Astrocyte (in vitro differentiated cells and primary cell): ENCODE measurements around the gene EPN2.

ENCODE experiments used
- EZH2 ChIP-seq: IDR thresholded peaks from 2 replicates; pipeline ENCODE4 v1.6.1; 2012; ENCODE audit warnings: mild to moderate bottlenecking, low read length, inconsistent platforms; ENCODE audit not compliant: insufficient read depth
- TF ChIP-seq, protein P1 (sequence below): IDR thresholded peaks from 2 replicates; pipeline ENCODE4 v1.5.1; 2011; ENCODE audit warnings: low read depth, mild to moderate bottlenecking, inconsistent platforms, low read length, moderate library complexity; ENCODE audit not compliant: insufficient read depth

DNA sequence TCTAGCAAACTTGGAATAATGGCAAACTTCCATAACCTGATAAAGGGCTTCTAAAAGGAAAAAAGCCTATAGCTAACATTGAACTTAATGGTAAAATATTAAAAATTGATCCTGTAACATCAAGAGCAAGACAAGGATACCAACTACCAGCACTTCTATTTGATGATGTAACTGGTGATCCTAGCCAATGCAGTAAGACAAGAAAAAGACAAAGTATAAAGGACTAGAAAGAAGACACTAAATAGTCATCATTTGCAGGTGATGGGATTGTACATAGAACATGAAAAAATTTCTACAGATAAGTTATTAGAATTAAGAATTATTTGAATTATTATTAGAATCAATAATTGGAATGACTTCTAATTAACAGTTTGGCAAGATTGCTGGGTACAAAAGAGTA lies 88.4 kb downstream of the EPN2 start:
- TF ChIP-seq, protein P1, sequence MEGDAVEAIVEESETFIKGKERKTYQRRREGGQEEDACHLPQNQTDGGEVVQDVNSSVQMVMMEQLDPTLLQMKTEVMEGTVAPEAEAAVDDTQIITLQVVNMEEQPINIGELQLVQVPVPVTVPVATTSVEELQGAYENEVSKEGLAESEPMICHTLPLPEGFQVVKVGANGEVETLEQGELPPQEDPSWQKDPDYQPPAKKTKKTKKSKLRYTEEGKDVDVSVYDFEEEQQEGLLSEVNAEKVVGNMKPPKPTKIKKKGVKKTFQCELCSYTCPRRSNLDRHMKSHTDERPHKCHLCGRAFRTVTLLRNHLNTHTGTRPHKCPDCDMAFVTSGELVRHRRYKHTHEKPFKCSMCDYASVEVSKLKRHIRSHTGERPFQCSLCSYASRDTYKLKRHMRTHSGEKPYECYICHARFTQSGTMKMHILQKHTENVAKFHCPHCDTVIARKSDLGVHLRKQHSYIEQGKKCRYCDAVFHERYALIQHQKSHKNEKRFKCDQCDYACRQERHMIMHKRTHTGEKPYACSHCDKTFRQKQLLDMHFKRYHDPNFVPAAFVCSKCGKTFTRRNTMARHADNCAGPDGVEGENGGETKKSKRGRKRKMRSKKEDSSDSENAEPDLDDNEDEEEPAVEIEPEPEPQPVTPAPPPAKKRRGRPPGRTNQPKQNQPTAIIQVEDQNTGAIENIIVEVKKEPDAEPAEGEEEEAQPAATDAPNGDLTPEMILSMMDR, result no peak
- TF ChIP-seq EZH2, result no peak
